ENCODE measurements around the gene LRRC23.

The LRRC23 gene

DNA sequence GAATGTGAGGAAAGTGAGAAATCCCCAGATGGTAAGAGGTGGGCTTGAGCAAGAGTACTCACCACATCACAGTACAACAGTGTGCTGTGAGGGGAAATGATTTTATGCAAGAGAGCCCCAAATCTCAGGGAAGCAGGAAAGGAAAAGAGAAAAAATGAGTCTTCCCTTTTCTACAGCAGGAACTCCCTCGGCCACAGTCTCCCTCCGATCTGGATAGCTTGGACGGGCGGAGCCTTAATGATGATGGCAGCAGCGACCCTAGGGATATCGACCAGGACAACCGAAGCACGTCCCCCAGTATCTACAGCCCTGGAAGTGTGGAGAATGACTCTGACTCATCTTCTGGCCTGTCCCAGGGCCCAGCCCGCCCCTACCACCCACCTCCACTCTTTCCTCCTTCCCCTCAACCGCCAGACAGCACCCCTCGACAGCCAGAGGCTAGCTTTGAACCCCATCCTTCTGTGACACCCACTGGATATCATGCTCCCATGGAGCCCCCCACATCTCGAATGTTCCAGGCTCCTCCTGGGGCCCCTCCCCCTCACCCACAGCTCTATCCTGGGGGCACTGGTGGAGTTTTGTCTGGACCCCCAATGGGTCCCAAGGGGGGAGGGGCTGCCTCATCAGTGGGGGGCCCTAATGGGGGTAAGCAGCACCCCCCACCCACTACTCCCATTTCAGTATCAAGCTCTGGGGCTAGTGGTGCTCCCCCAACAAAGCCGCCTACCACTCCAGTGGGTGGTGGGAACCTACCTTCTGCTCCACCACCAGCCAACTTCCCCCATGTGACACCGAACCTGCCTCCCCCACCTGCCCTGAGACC is 31.0 kb downstream of the LRRC23 start:
- peaks cover 1 to 30% of the 10 kb centered on the region in 2 donors for H3K36me3 ChIP-seq (ENCODE audit: control insufficient read depth in 2 of 2, insufficient read depth in 2 of 2, low read length in 2 of 2)
- H3K9me3 ChIP-seq (ENCODE audit: control insufficient read depth in 2 of 2, low read length in 2 of 2): no peaks in the 10 kb centered on the region
- H3K9ac ChIP-seq (ENCODE audit: low read depth in 1 of 2, low read length in 2 of 2): no peak overlapping the region
- H3K27me3 ChIP-seq (ENCODE audit: control insufficient read depth in 2 of 2, insufficient read depth in 2 of 2, low read length in 2 of 2): no peaks in the 10 kb centered on the region
- H3K4me3 ChIP-seq (ENCODE audit: low read length in 2 of 2): no peak overlapping the region
- H3K27ac ChIP-seq (ENCODE audit: low read depth in 2 of 2, low read length in 2 of 2): no peak overlapping the region
- peaks cover 23 to 28% of the 10 kb centered on the region in 2 donors for H3K4me1 ChIP-seq (ENCODE audit: control insufficient read depth in 2 of 2, insufficient read depth in 2 of 2, low read length in 2 of 2)

- Histone ChIP-seq H3K9ac (ENCODE audit: low read depth in 1 of 2, low read length in 2 of 2) (no peak overlapping the region), H3K36me3 (ENCODE audit: control insufficient read depth in 2 of 2, insufficient read depth in 2 of 2, low read length in 2 of 2) (peaks cover 6 to 34% of the 10 kb centered on the region in 2 donors), H3K27ac (ENCODE audit: low read depth in 2 of 2, low read length in 2 of 2) (no peak overlapping the region), H3K4me1 (ENCODE audit: control insufficient read depth in 2 of 2, insufficient read depth in 2 of 2, low read length in 2 of 2) (peaks cover 20 to 28% of the 10 kb centered on the region in 2 donors), H3K9me3 (ENCODE audit: control insufficient read depth in 2 of 2, low read length in 2 of 2) (no peaks in the 10 kb centered on the region), H3K4me3 (ENCODE audit: low read length in 2 of 2) (no peak overlapping the region), H3K27me3 (ENCODE audit: control insufficient read depth in 2 of 2, insufficient read depth in 2 of 2, low read length in 2 of 2) (no peaks in the 10 kb centered on the region)
Observed at GRCh38 chr12:6936194-6936635, 31.6 kb downstream of the LRRC23 start.

DNA sequence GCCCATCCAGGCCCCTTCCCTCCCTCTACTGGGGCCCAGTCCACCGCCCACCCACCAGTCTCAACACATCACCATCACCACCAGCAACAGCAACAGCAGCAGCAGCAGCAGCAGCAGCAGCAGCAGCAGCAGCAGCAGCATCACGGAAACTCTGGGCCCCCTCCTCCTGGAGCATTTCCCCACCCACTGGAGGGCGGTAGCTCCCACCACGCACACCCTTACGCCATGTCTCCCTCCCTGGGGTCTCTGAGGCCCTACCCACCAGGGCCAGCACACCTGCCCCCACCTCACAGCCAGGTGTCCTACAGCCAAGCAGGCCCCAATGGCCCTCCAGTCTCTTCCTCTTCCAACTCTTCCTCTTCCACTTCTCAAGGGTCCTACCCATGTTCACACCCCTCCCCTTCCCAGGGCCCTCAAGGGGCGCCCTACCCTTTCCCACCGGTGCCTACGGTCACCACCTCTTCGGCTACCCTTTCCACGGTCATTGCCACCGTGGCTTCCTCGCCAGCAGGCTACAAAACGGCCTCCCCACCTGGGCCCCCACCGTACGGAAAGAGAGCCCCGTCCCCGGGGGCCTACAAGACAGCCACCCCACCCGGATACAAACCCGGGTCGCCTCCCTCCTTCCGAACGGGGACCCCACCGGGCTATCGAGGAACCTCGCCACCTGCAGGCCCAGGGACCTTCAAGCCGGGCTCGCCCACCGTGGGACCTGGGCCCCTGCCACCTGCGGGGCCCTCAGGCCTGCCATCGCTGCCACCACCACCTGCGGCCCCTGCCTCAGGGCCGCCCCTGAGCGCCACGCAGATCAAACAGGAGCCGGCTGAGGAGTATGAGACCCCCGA is 32.2 kb downstream of the LRRC23 start:
- Histone ChIP-seq H3K36me3 (ENCODE audit: control insufficient read depth in 2 of 2, insufficient read depth in 2 of 2, low read length in 2 of 2) (peaks cover 10 to 40% of the 10 kb centered on the region in 2 donors), H3K4me1 (ENCODE audit: control insufficient read depth in 2 of 2, insufficient read depth in 2 of 2, low read length in 2 of 2) (peaks cover 20 to 28% of the 10 kb centered on the region in 2 donors), H3K27me3 (ENCODE audit: control insufficient read depth in 2 of 2, insufficient read depth in 2 of 2, low read length in 2 of 2) (no peaks in the 10 kb centered on the region), H3K4me3 (ENCODE audit: low read length in 2 of 2) (peak overlapping the region; percentile 75 to 79), H3K27ac (ENCODE audit: low read depth in 2 of 2, low read length in 2 of 2) (peak overlapping the region; percentile 94 to 95), H3K9me3 (ENCODE audit: control insufficient read depth in 2 of 2, low read length in 2 of 2) (no peaks in the 10 kb centered on the region), H3K9ac (ENCODE audit: low read depth in 1 of 2, low read length in 2 of 2) (peak overlapping the region; percentile 81 to 90)

DNA sequence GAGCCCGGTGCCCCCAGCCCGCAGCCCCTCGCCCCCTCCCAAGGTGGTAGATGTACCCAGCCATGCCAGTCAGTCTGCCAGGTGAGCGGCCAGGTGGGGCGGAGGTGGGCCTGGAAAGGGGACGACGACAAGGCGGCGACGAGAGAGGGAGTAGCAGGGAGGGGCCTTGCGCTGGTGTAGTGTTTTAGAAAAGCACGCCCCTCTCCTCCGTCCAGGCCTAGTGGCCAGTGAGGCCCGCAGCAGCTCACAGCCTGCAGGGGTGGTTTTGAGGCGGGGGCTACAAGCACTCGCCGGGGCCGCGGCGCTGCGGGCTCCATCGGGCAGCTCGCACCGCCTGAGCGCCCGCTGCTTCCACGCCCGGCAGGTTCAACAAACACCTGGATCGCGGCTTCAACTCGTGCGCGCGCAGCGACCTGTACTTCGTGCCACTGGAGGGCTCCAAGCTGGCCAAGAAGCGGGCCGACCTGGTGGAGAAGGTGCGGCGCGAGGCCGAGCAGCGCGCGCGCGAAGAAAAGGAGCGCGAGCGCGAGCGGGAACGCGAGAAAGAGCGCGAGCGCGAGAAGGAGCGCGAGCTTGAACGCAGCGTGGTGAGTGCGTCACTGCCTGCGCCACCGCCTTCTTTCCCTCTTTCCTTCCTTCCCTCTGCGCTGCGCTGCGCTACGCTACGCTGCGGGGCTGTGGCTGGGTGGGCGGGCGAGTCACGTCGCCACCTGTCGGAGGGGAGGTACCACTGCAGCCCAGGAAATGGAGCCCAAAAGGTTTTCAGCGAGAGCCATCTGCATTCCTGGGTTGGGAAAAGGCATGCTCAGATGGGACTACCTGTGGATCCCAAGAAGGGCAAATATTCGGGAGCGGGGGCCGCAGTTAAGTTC is 33.1 kb downstream of the LRRC23 start:
- Histone ChIP-seq H3K9me3 (ENCODE audit: control insufficient read depth in 2 of 2, low read length in 2 of 2) (no peaks in the 10 kb centered on the region), H3K36me3 (ENCODE audit: control insufficient read depth in 2 of 2, insufficient read depth in 2 of 2, low read length in 2 of 2) (peaks cover 10 to 40% of the 10 kb centered on the region in 2 donors), H3K9ac (ENCODE audit: low read depth in 1 of 2, low read length in 2 of 2) (peak overlapping the region; percentile 81 to 90), H3K27me3 (ENCODE audit: control insufficient read depth in 2 of 2, insufficient read depth in 2 of 2, low read length in 2 of 2) (no peaks in the 10 kb centered on the region), H3K4me1 (ENCODE audit: control insufficient read depth in 2 of 2, insufficient read depth in 2 of 2, low read length in 2 of 2) (peaks cover 20 to 29% of the 10 kb centered on the region in 2 donors), H3K4me3 (ENCODE audit: low read length in 2 of 2) (peak overlapping the region; percentile 75 to 79), H3K27ac (ENCODE audit: low read depth in 2 of 2, low read length in 2 of 2) (peak overlapping the region; percentile 94 to 95)

DNA sequence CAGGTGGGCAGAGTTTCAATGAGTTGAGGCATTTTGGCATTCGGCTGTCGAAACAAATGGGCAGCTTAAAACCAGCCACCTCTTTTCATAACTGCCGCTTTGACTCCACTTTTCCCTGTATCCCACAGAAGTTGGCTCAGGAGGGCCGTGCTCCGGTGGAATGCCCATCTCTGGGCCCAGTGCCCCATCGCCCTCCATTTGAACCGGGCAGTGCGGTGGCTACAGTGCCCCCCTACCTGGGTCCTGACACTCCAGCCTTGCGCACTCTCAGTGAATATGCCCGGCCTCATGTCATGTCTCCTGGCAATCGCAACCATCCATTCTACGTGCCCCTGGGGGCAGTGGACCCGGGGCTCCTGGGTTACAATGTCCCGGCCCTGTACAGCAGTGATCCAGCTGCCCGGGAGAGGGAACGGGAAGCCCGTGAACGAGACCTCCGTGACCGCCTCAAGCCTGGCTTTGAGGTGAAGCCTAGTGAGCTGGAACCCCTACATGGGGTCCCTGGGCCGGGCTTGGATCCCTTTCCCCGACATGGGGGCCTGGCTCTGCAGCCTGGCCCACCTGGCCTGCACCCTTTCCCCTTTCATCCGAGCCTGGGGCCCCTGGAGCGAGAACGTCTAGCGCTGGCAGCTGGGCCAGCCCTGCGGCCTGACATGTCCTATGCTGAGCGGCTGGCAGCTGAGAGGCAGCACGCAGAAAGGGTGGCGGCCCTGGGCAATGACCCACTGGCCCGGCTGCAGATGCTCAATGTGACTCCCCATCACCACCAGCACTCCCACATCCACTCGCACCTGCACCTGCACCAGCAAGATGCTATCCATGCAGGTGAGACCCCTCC is 34.0 kb downstream of the LRRC23 start:
- Histone ChIP-seq H3K27ac (ENCODE audit: low read depth in 2 of 2, low read length in 2 of 2) (peak overlapping the region; percentile 94 to 95), H3K4me3 (ENCODE audit: low read length in 2 of 2) (peak overlapping the region; percentile 51 to 75), H3K9me3 (ENCODE audit: control insufficient read depth in 2 of 2, low read length in 2 of 2) (no peaks in the 10 kb centered on the region), H3K36me3 (ENCODE audit: control insufficient read depth in 2 of 2, insufficient read depth in 2 of 2, low read length in 2 of 2) (peaks cover 10 to 37% of the 10 kb centered on the region in 2 donors), H3K27me3 (ENCODE audit: control insufficient read depth in 2 of 2, insufficient read depth in 2 of 2, low read length in 2 of 2) (no peaks in the 10 kb centered on the region), H3K4me1 (ENCODE audit: control insufficient read depth in 2 of 2, insufficient read depth in 2 of 2, low read length in 2 of 2) (peaks cover 23 to 32% of the 10 kb centered on the region in 2 donors), H3K9ac (ENCODE audit: low read depth in 1 of 2, low read length in 2 of 2) (peak overlapping the region; percentile 49 to 90)

- H3K27ac ChIP-seq (ENCODE audit: low read depth in 2 of 2, low read length in 2 of 2): no peak overlapping the region
- H3K27me3 ChIP-seq (ENCODE audit: control insufficient read depth in 2 of 2, insufficient read depth in 2 of 2, low read length in 2 of 2): no peaks in the 10 kb centered on the region
- peaks cover 20 to 27% of the 10 kb centered on the region in 2 donors for H3K4me1 ChIP-seq (ENCODE audit: control insufficient read depth in 2 of 2, insufficient read depth in 2 of 2, low read length in 2 of 2)
- H3K4me3 ChIP-seq (ENCODE audit: low read length in 2 of 2): no peak overlapping the region
- no peak overlapping the region for H3K9ac ChIP-seq (ENCODE audit: low read depth in 1 of 2, low read length in 2 of 2)
- H3K9me3 ChIP-seq (ENCODE audit: control insufficient read depth in 2 of 2, low read length in 2 of 2): no peaks in the 10 kb centered on the region
- peaks cover 10 to 31% of the 10 kb centered on the region in 2 donors for H3K36me3 ChIP-seq (ENCODE audit: control insufficient read depth in 2 of 2, insufficient read depth in 2 of 2, low read length in 2 of 2)
Observed at GRCh38 chr12:6939191-6939540, 34.5 kb downstream of the LRRC23 start.

DNA sequence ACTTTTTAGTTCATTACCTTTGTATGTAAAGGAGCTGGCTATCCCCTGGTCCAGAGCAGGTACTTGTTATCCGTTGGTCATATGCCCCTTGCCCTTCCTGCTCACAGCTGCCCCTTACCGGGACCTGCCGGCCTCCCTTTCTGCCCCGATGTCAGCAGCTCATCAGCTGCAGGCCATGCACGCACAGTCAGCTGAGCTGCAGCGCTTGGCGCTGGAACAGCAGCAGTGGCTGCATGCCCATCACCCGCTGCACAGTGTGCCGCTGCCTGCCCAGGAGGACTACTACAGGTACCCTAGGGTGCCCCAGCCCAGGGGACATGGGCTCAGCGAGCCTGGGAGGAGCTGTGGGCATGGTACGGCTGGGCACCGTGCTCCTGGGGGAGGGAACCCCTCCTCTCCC is 36.6 kb downstream of the LRRC23 start:
- Histone ChIP-seq H3K9me3 (ENCODE audit: control insufficient read depth in 2 of 2, low read length in 2 of 2) (no peaks in the 10 kb centered on the region), H3K9ac (ENCODE audit: low read depth in 1 of 2, low read length in 2 of 2) (no peak overlapping the region), H3K4me3 (ENCODE audit: low read length in 2 of 2) (no peak overlapping the region), H3K27ac (ENCODE audit: low read depth in 2 of 2, low read length in 2 of 2) (no peak overlapping the region), H3K27me3 (ENCODE audit: control insufficient read depth in 2 of 2, insufficient read depth in 2 of 2, low read length in 2 of 2) (no peaks in the 10 kb centered on the region), H3K36me3 (ENCODE audit: control insufficient read depth in 2 of 2, insufficient read depth in 2 of 2, low read length in 2 of 2) (peaks cover 10 to 14% of the 10 kb centered on the region in 2 donors), H3K4me1 (ENCODE audit: control insufficient read depth in 2 of 2, insufficient read depth in 2 of 2, low read length in 2 of 2) (peaks cover 41% of the 10 kb centered on the region in 2 donors)

DNA sequence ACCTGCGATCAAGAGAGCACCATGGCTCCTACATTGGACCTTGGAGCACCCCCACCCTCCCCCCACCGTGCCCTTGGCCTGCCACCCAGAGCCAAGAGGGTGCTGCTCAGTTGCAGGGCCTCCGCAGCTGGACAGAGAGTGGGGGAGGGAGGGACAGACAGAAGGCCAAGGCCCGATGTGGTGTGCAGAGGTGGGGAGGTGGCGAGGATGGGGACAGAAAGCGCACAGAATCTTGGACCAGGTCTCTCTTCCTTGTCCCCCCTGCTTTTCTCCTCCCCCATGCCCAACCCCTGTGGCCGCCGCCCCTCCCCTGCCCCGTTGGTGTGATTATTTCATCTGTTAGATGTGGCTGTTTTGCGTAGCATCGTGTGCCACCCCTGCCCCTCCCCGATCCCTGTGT is 37.2 kb downstream of the LRRC23 start:
- Histone ChIP-seq H3K36me3 (ENCODE audit: control insufficient read depth in 2 of 2, insufficient read depth in 2 of 2, low read length in 2 of 2) (peaks cover 10 to 14% of the 10 kb centered on the region in 2 donors), H3K4me3 (ENCODE audit: low read length in 2 of 2) (no peak overlapping the region), H3K9ac (ENCODE audit: low read depth in 1 of 2, low read length in 2 of 2) (no peak overlapping the region), H3K27ac (ENCODE audit: low read depth in 2 of 2, low read length in 2 of 2) (no peak overlapping the region), H3K4me1 (ENCODE audit: control insufficient read depth in 2 of 2, insufficient read depth in 2 of 2, low read length in 2 of 2) (peaks cover 42 to 44% of the 10 kb centered on the region in 2 donors), H3K27me3 (ENCODE audit: control insufficient read depth in 2 of 2, insufficient read depth in 2 of 2, low read length in 2 of 2) (no peaks in the 10 kb centered on the region), H3K9me3 (ENCODE audit: control insufficient read depth in 2 of 2, low read length in 2 of 2) (no peaks in the 10 kb centered on the region)

GRCh38 chr12:6942331-6942665 is 37.7 kb downstream of the LRRC23 start:
- Histone ChIP-seq H3K36me3 (ENCODE audit: control insufficient read depth in 2 of 2, insufficient read depth in 2 of 2, low read length in 2 of 2) (peaks cover 10 to 14% of the 10 kb centered on the region in 2 donors), H3K9ac (ENCODE audit: low read depth in 1 of 2, low read length in 2 of 2) (no peak overlapping the region), H3K9me3 (ENCODE audit: control insufficient read depth in 2 of 2, low read length in 2 of 2) (no peaks in the 10 kb centered on the region), H3K4me3 (ENCODE audit: low read length in 2 of 2) (no peak overlapping the region), H3K27me3 (ENCODE audit: control insufficient read depth in 2 of 2, insufficient read depth in 2 of 2, low read length in 2 of 2) (no peaks in the 10 kb centered on the region), H3K27ac (ENCODE audit: low read depth in 2 of 2, low read length in 2 of 2) (peak overlapping the region in 1 of 2 donors; percentile 100), H3K4me1 (ENCODE audit: control insufficient read depth in 2 of 2, insufficient read depth in 2 of 2, low read length in 2 of 2) (peaks cover 42 to 44% of the 10 kb centered on the region in 2 donors)

Data from mucosa of rectum (tissue), 2 donors.